Upper lobe of left lung (tissue), 4 donors: ENCODE measurements around the gene GFER.

Source experiments
- EP300 ChIP-seq, 4 donors: sonication (generic); formaldehyde crosslinking; IDR thresholded peaks; one replicate each; pipeline ENCODE4 v1.5.1; 2017; ENCODE audit warnings: antibody characterized with exemption in 4 of 4, control low read depth in 2 of 4
- POLR2A ChIP-seq, 4 donors: fragments of 450-650 bp; IDR thresholded peaks; one replicate each; pipeline ENCODE4 v1.5.1; 2016 to 2017; ENCODE audit warnings: antibody characterized with exemption in 4 of 4, mild to moderate bottlenecking in 2 of 4
- POLR2AphosphoS5 ChIP-seq, 2 donors: sonication (generic); formaldehyde crosslinking; IDR thresholded peaks; one replicate each; pipeline ENCODE4 v1.5.1; 2017; ENCODE audit warnings: antibody characterized with exemption in 2 of 2
- TF ChIP-seq, protein P1 (sequence below), 6 experiments: fragments of 450-650 bp in 4 of 6; fragments of 200-600 bp in 2 of 6; sonication (generic) in 2 of 6; IDR thresholded peaks; one replicate each; pipeline ENCODE4 v1.5.1; 2016 to 2019; ENCODE audit warnings: antibody characterized with exemption in 6 of 6

DNA sequence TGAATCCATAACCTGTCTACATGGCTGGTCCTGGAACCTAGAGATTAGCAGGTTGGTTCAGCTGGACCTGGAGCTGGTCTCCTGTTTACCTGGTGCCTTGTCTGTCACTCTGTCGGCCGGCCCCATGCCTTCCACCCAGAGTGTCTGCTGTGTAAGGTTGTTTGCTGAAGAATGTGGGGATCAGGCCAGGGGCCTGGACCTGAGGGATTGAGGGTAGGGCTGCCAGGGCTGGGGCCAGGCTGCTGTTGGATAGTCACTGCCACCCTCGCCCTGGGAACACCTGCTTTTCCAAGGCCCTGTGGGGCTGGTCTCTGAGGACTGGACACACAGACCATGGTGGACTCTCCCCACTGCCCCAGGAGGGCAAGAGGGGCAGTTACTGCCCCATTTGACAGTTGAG lies 44.2 kb downstream of the GFER start:
- TF ChIP-seq, protein P1, sequence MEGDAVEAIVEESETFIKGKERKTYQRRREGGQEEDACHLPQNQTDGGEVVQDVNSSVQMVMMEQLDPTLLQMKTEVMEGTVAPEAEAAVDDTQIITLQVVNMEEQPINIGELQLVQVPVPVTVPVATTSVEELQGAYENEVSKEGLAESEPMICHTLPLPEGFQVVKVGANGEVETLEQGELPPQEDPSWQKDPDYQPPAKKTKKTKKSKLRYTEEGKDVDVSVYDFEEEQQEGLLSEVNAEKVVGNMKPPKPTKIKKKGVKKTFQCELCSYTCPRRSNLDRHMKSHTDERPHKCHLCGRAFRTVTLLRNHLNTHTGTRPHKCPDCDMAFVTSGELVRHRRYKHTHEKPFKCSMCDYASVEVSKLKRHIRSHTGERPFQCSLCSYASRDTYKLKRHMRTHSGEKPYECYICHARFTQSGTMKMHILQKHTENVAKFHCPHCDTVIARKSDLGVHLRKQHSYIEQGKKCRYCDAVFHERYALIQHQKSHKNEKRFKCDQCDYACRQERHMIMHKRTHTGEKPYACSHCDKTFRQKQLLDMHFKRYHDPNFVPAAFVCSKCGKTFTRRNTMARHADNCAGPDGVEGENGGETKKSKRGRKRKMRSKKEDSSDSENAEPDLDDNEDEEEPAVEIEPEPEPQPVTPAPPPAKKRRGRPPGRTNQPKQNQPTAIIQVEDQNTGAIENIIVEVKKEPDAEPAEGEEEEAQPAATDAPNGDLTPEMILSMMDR (IDR thresholded peaks at IDR 0.05), result no peak
- no peak for TF ChIP-seq POLR2A (IDR thresholded peaks at IDR 0.05)
- TF ChIP-seq POLR2AphosphoS5 (IDR thresholded peaks at IDR 0.05), result no peak
- no peak for TF ChIP-seq EP300 (IDR thresholded peaks at IDR 0.05)
